ENCODE data around the gene NEDD4.

Gene NEDD4

GRCh38 chr15:55909036-55909811 lies 84.2 kb downstream of the NEDD4 start:
- no peaks in the 10 kb centered on the region for H3K4me1 ChIP-seq (ENCODE audit: control insufficient read depth in 1 of 2, insufficient read depth in 1 of 2, low read depth in 1 of 2, low read length in 1 of 2)
- TF ChIP-seq CTCF (IDR thresholded peaks at IDR 0.05), result no peak
- H3K9me3 ChIP-seq, result no peaks in the 10 kb centered on the region
- no peak overlapping the region for H3K27ac ChIP-seq
- H3K27me3 ChIP-seq, result no peaks in the 10 kb centered on the region
- H3K4me3 ChIP-seq (ENCODE audit: low read depth in 1 of 2, low read length in 1 of 2), result no peak overlapping the region
- no peaks in the 10 kb centered on the region for H3K36me3 ChIP-seq

GRCh38 chr15:55907797-55908196 lies 85.6 kb downstream of the NEDD4 start:
- Histone ChIP-seq H3K9me3 (no peaks in the 10 kb centered on the region), H3K4me3 (ENCODE audit: low read depth in 1 of 2, low read length in 1 of 2) (no peak overlapping the region), H3K27me3 (no peaks in the 10 kb centered on the region), H3K36me3 (no peaks in the 10 kb centered on the region), H3K27ac (no peak overlapping the region), H3K4me1 (ENCODE audit: control insufficient read depth in 1 of 2, insufficient read depth in 1 of 2, low read depth in 1 of 2, low read length in 1 of 2) (no peaks in the 10 kb centered on the region)
- TF ChIP-seq CTCF (IDR thresholded peaks at IDR 0.05), result no peak

GRCh38 chr15:55902981-55903380 lies 90.4 kb downstream of the NEDD4 start:
- TF ChIP-seq CTCF (IDR thresholded peaks at IDR 0.05), result no peak
- H3K36me3 ChIP-seq, result no peaks in the 10 kb centered on the region
- H3K27me3 ChIP-seq, result no peaks in the 10 kb centered on the region
- H3K4me1 ChIP-seq (ENCODE audit: control insufficient read depth in 1 of 2, insufficient read depth in 1 of 2, low read depth in 1 of 2, low read length in 1 of 2), result no peaks in the 10 kb centered on the region
- no peak overlapping the region for H3K4me3 ChIP-seq (ENCODE audit: low read depth in 1 of 2, low read length in 1 of 2)
- H3K27ac ChIP-seq, result no peak overlapping the region
- H3K9me3 ChIP-seq, result no peaks in the 10 kb centered on the region

- no peak for TF ChIP-seq CTCF (IDR thresholded peaks at IDR 0.05)
- H3K27ac ChIP-seq, result no peak overlapping the region
- no peaks in the 10 kb centered on the region for H3K27me3 ChIP-seq
Measured at GRCh38 chr15:55900019-55900418, 93.4 kb downstream of the NEDD4 start.

GRCh38 chr15:55899537-55899936 lies 93.9 kb downstream of the NEDD4 start:
- no peak overlapping the region for H3K4me3 ChIP-seq (ENCODE audit: low read depth in 1 of 2, low read length in 1 of 2)
- no peaks in the 10 kb centered on the region for H3K4me1 ChIP-seq (ENCODE audit: control insufficient read depth in 1 of 2, insufficient read depth in 1 of 2, low read depth in 1 of 2, low read length in 1 of 2)
- H3K27ac ChIP-seq, result no peak overlapping the region
- no peaks in the 10 kb centered on the region for H3K36me3 ChIP-seq
- H3K9me3 ChIP-seq, result no peaks in the 10 kb centered on the region
- no peak for TF ChIP-seq CTCF (IDR thresholded peaks at IDR 0.05)
- H3K27me3 ChIP-seq, result no peaks in the 10 kb centered on the region

More at GRCh38 chr15:55900019-55900418, 93.4 kb downstream of the NEDD4 start:
- no peaks in the 10 kb centered on the region for H3K9me3 ChIP-seq
- no peaks in the 10 kb centered on the region for H3K4me1 ChIP-seq (ENCODE audit: control insufficient read depth in 1 of 2, insufficient read depth in 1 of 2, low read depth in 1 of 2, low read length in 1 of 2)
- no peak overlapping the region for H3K4me3 ChIP-seq (ENCODE audit: low read depth in 1 of 2, low read length in 1 of 2)
- H3K36me3 ChIP-seq, result no peaks in the 10 kb centered on the region

Data from neutrophil (primary cell).